Activated B cell treated with CpG ODN at 0.5 μM for 24 hours (primary cell): Measurements from ENCODE around the gene DNAH11. TPM values are rescaled to one million over a fixed set of nuclear protein-coding genes. Genes with fewer than 3 reads are reported as not detected.
"Not testable (repeated sequence)": the region's sequence is repeated elsewhere in the genome, so short reads cannot be mapped to it uniquely, and the experiment has no call there.

Source experiments
- ATAC-seq: fragments of 200-7000 bp; cut with Tn5 transposase; one replicate; pipeline ENCODE4 v1.10.0; 2021; ENCODE audit warnings: low read depth, mild to moderate bottlenecking, moderate library complexity
- CTCF ChIA-PET: fragments of 350-600 bp; sonication (Branson Sonifier 250); formaldehyde crosslinking; loops from one replicate; lab custom pipeline; 2021; ENCODE audit warnings: antibody characterized with exemption; lab: Charles Lee
- POLR2A ChIA-PET: fragments of 350-600 bp; sonication (Branson Sonifier 250); formaldehyde crosslinking; loops from one replicate; lab custom pipeline; 2021; ENCODE audit warnings: antibody characterized with exemption; lab: Charles Lee
- DNase-seq: peaks from one replicate; pipeline ENCODE4 v3.0.0; 2022
- H3K27ac Mint-ChIP-seq: one replicate; pipeline ENCODE4 v1.8.0; 2020; ENCODE audit warnings: mixed read lengths
- H3K27me3 Mint-ChIP-seq: one replicate; pipeline ENCODE4 v1.8.0; 2021; ENCODE audit warnings: mixed read lengths
- H3K36me3 Mint-ChIP-seq: one replicate; pipeline ENCODE4 v1.8.0; 2021; ENCODE audit warnings: low read depth, mixed read lengths
- H3K4me1 Mint-ChIP-seq: one replicate; pipeline ENCODE4 v1.8.0; 2021; ENCODE audit warnings: mixed read lengths
- H3K4me3 Mint-ChIP-seq: one replicate; pipeline ENCODE4 v1.8.0; 2020; ENCODE audit warnings: mild to moderate bottlenecking, mixed read lengths
- H3K9me3 Mint-ChIP-seq: one replicate; pipeline ENCODE4 v1.8.0; 2020; ENCODE audit warnings: mixed read lengths
- intact Hi-C: fragments of 100-400 bp; cut with micrococcal nuclease; formaldehyde crosslinking; loops from one replicate; pipeline ENCODE4 v1.15.1; 2024
- total RNA-seq: library from RNA; stranded (reverse); gene quantifications from 2 replicates; pipeline ENCODE4 v1.2.3, GENCODE V29; 2022
- TF ChIP-seq, protein P1 (sequence below): fragments of 200-600 bp; IDR thresholded peaks from one replicate; pipeline ENCODE4 v1.8.0; 2022; ENCODE audit warnings: antibody characterized with exemption, mild to moderate bottlenecking

DNAH11 gene
- total RNA-seq, 1 donor from 2014 or later = not detected

DNA sequence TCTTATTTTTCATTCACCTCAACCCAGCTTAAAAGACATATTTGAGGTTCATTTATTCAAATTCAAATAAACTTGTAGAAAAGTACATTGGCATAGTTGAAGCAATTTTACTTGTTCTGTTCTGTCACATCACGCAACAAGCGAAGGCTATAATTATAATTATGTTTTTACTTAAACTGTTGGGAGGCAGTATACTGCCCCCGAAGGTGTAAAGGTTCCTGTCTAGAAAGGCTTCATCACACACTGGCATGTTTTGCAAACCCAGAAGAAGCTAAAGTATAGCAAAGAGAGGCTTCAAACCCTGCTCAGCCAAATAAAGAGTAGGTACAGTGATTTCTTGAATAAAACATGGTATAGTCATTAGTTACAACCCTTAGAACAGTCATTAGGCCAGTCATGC, 340.2 kb downstream of the DNAH11 start:
- H3K27me3 Mint-ChIP-seq = no peaks in the 10 kb centered on the region
- ATAC-seq (no peak), DNase-seq (no peak)
- no peaks in the 10 kb centered on the region for H3K4me1 Mint-ChIP-seq
- CTCF ChIA-PET = no interaction called here
- H3K9me3 Mint-ChIP-seq = no peaks in the 10 kb centered on the region
- peaks cover 3% of the 10 kb centered on the region for H3K36me3 Mint-ChIP-seq
- H3K27ac Mint-ChIP-seq = no peak overlapping the region
- TF ChIP-seq, protein P1, sequence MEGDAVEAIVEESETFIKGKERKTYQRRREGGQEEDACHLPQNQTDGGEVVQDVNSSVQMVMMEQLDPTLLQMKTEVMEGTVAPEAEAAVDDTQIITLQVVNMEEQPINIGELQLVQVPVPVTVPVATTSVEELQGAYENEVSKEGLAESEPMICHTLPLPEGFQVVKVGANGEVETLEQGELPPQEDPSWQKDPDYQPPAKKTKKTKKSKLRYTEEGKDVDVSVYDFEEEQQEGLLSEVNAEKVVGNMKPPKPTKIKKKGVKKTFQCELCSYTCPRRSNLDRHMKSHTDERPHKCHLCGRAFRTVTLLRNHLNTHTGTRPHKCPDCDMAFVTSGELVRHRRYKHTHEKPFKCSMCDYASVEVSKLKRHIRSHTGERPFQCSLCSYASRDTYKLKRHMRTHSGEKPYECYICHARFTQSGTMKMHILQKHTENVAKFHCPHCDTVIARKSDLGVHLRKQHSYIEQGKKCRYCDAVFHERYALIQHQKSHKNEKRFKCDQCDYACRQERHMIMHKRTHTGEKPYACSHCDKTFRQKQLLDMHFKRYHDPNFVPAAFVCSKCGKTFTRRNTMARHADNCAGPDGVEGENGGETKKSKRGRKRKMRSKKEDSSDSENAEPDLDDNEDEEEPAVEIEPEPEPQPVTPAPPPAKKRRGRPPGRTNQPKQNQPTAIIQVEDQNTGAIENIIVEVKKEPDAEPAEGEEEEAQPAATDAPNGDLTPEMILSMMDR = no peak
- intact Hi-C loops = no loop called here
- no peak overlapping the region for H3K4me3 Mint-ChIP-seq
- POLR2A ChIA-PET = no interaction called here

GRCh38 chr7:21883501-21883900, 340.7 kb downstream of the DNAH11 start:
- ATAC-seq, intact Hi-C loops, H3K9me3 Mint-ChIP-seq, H3K4me3 Mint-ChIP-seq, POLR2A ChIA-PET, CTCF ChIA-PET, H3K27me3 Mint-ChIP-seq, H3K36me3 Mint-ChIP-seq, DNase-seq, H3K27ac Mint-ChIP-seq, H3K4me1 Mint-ChIP-seq: not testable (repeated sequence)

DNA sequence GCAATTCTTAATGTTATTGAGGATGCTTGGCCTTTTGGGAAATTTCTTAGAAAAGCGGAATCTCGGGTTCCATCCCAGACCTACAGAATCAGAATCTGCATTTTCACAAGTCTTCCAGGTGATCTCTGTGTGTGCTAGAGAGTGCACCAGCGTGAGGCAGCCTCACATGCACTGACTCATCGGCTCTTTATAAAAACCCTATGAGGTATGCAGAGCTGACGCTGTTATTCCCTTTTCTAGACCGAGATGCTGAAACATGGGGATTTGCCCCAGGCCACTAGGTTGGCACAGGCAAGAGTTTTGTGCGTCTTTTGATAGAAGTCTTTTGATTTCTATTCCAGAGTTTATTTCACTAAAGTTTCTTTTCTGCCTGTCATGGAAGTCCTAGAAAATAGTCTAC, 341.7 kb downstream of the DNAH11 start:
- ChIA-PET POLR2A (no interaction called here), CTCF (no interaction called here)
- no peak for DNase-seq
- no peaks in the 10 kb centered on the region for H3K27me3 Mint-ChIP-seq
- TF ChIP-seq, protein P1 = no peak
- H3K4me1 Mint-ChIP-seq = no peaks in the 10 kb centered on the region
- H3K36me3 Mint-ChIP-seq = peaks cover 3% of the 10 kb centered on the region
- H3K4me3 Mint-ChIP-seq = no peak overlapping the region
- H3K9me3 Mint-ChIP-seq = no peaks in the 10 kb centered on the region
- intact Hi-C loops = no loop called here
- ATAC-seq = no peak
- no peak overlapping the region for H3K27ac Mint-ChIP-seq

GRCh38 chr7:21886396-21886795, 343.6 kb downstream of the DNAH11 start:
- POLR2A ChIA-PET = no interaction called here
- no peak overlapping the region for H3K27ac Mint-ChIP-seq
- H3K27me3 Mint-ChIP-seq = no peaks in the 10 kb centered on the region
- peaks cover 3% of the 10 kb centered on the region for H3K36me3 Mint-ChIP-seq
- ATAC-seq (no peak), DNase-seq (no peak)
- no peak overlapping the region for H3K4me3 Mint-ChIP-seq
- TF ChIP-seq, protein P1 = no peak
- CTCF ChIA-PET = no interaction called here
- H3K4me1 Mint-ChIP-seq = no peaks in the 10 kb centered on the region
- H3K9me3 Mint-ChIP-seq = no peaks in the 10 kb centered on the region
- intact Hi-C loops = no loop called here

- CTCF ChIA-PET = no interaction called here
- Mint-ChIP-seq H3K4me3 (no peak overlapping the region), H3K36me3 (peaks cover 3% of the 10 kb centered on the region), H3K27me3 (no peaks in the 10 kb centered on the region), H3K9me3 (no peaks in the 10 kb centered on the region), H3K4me1 (peaks cover 3% of the 10 kb centered on the region), H3K27ac (no peak overlapping the region)
- TF ChIP-seq, protein P1 = no peak
- ATAC-seq = no peak
- POLR2A ChIA-PET = no interaction called here
- intact Hi-C loops = no loop called here
- DNase-seq = no peak
These were observed 344.5 kb downstream of the DNAH11 start for GRCh38 chr7:21887353-21887752.

- ChIA-PET POLR2A (no interaction called here), CTCF (no interaction called here)
- no peak overlapping the region for H3K27ac Mint-ChIP-seq
- no peaks in the 10 kb centered on the region for H3K9me3 Mint-ChIP-seq
- TF ChIP-seq, protein P1 = no peak
- DNase-seq = no peak
- H3K4me1 Mint-ChIP-seq = peaks cover 3% of the 10 kb centered on the region
- no peak for ATAC-seq
- H3K4me3 Mint-ChIP-seq = no peak overlapping the region
- H3K36me3 Mint-ChIP-seq = peaks cover 3% of the 10 kb centered on the region
- intact Hi-C loops = no loop called here
- no peaks in the 10 kb centered on the region for H3K27me3 Mint-ChIP-seq
These were observed 344.9 kb downstream of the DNAH11 start for GRCh38 chr7:21887779-21888178.
